Retinal pigment epithelial cell (primary cell): ENCODE measurements around the gene MANSC1.

Source experiments
- DNase-seq: peaks from one replicate; pipeline ENCODE4 v3.0.0-alpha.2; 2010; ENCODE audit warnings: low read depth
- H3K4me3 ChIP-seq: 2 replicates; pipeline ENCODE4 v1.5.1; 2011; ENCODE audit warnings: mild to moderate bottlenecking, low read length, control low read depth, moderate library complexity
- TF ChIP-seq, protein P1 (sequence below): conservative IDR thresholded peaks from 2 replicates; pipeline ENCODE4 v1.5.1; 2011; ENCODE audit warnings: low read depth, low read length, control low read depth, inconsistent platforms

The MANSC1 gene

DNA sequence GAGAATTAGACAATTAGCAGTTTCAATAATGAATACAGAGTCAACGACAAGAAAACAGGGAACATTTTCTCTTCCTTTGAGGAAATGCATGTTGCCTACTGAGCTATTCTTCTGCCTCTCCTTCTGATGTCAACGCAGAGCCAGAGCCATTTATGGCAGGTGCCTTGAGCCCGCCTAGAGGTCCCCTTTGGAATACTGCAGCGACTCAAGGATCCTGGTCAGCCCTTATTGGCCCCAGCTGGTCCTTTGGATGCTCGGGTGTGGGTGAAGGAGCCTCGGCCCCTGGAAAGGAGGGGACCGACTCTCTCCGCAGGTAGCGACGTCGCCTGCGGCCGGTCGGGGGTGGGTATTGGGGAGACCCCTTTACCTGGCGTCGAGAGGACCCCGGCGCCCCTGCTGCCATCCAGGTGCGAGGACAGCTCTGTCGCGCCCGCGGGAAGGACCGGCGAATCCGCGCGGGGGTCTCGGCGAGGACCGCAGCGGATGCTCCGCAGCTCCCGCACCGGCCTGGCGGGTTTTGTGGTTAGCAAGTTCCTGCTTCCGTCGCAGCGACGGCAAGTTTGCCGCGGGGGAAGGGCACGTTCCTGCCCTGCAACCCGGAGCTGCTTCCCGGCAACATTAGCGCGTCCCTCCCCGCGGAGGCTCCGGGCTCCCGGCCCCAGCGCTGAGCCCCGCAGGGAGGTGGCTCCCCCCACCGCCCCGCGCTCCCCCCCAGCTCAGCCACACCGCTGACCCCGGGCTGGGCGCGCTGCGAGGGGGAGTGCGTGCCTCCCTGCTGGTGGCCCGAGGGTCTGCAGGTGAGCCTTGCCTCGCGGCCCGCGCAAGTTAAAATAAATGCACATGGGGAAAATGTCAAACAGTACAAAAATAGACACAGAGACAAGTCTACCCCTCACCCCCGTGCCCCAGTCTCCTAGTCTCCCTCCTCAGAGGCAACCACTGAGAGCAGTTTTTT lies at the start of gene MANSC1:
Gene MANSC1, minus strand, starts transcription at position 532 of the 955 bp plus-strand sequence. CDS start 6,928 bp downstream, outside the sequence.
- H3K4me3 ChIP-seq: peak within 1 kb of the TSS; percentile 68
- TF ChIP-seq, protein P1, sequence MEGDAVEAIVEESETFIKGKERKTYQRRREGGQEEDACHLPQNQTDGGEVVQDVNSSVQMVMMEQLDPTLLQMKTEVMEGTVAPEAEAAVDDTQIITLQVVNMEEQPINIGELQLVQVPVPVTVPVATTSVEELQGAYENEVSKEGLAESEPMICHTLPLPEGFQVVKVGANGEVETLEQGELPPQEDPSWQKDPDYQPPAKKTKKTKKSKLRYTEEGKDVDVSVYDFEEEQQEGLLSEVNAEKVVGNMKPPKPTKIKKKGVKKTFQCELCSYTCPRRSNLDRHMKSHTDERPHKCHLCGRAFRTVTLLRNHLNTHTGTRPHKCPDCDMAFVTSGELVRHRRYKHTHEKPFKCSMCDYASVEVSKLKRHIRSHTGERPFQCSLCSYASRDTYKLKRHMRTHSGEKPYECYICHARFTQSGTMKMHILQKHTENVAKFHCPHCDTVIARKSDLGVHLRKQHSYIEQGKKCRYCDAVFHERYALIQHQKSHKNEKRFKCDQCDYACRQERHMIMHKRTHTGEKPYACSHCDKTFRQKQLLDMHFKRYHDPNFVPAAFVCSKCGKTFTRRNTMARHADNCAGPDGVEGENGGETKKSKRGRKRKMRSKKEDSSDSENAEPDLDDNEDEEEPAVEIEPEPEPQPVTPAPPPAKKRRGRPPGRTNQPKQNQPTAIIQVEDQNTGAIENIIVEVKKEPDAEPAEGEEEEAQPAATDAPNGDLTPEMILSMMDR: peak; percentile 49
- no peak for DNase-seq

DNA sequence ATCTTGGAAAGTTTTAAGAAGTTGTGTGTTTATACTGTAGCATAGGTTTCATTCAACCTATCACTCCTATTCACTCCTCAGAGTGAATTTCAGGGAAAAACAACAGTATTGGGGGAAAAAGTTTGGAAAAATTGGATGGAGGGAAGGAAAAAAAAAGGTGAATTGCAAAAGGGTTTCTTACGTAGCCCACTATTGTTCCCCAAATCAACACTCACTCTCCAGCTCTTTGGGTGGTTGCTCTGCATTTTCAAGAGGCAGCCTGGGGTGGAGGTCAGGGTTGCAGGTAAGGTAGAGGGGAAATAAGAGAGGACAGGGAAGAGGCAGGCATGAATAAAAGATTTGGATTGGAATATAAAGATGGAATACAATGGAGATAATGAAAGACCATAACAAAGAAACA lies 49.1 kb upstream of the MANSC1 start:
- TF ChIP-seq, protein P1: no peak
- no peak for DNase-seq
- no peak overlapping the region for H3K4me3 ChIP-seq

DNA sequence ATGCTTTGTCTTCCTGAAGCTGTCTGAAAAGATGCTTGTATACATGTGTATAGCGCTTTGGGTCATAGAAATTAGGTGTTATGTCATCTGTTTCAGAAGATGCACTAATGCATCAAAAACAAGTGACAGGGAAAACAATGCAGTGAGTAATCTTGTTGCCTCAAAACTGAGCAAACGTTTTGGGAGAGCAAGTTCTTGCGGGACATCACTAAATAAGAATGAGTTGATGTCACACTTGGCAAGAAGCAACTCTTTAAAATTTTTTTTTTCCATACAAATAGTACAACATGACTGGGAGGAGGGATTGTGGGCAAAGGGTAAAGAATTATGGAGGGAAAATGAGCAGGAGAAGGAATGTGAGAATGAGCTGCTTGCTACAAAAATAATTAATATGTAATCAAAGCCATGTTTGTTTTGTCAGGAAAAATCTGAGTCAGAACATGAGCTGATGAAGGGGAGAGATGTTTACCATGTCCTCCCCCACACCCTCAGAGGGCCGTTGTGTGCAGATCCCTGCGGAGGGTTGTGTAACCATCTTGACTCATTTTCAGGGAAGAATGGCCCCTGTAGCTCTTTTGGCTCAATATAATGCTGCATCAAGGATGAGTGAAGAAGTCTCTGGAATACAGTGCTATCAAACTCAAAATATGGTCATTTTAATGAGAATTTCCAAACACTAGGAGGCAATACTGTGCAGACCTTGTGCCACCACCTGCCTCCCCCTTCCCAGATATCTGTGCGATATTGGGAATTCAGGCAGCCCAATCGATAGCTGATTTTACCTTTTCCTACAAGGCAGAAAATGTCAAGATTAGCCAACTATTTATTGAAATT lies 48.2 kb upstream of the MANSC1 start:
- peak; percentile 67 for DNase-seq
- TF ChIP-seq, protein P1: peak; percentile 18
- H3K4me3 ChIP-seq: no peak overlapping the region

DNA sequence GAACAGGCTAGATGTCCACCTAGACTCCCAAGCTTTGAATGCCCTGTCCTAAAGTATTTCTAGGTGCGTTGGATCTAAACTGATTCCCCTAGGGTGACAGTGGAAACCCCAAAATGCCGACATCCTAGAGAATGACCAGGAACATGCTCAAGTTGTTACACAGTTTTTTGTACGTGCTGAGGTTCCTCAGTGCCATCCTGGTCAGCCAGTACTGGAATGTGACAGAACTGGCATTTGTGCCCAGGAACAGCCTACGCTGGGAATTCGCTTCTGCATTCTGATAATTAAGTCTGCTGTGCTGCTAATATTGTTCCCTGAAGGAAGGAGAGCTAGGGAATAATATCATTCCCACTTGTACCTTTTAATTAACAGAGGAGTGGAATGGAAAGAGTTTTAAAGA lies 47.1 kb upstream of the MANSC1 start:
- DNase-seq: no peak
- no peak overlapping the region for H3K4me3 ChIP-seq
- TF ChIP-seq, protein P1: no peak

DNA sequence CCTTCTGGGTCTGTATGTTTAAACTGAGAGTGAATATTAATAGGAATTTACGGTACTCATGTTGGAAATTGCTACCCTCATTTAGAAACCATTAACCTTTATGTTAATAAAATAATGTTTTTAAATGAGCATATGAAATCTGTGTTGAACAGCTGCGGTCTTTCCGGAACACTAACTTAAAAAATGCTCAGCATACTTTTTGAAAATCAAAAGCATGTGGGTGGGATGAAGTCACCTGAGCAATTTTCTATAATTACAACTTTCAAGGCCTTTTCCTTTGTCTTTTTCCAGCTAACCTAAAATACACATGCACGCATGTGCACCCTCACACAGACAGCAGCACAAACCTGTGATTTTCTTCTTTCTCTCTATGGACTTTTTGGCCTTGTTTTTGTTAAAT lies 46.7 kb upstream of the MANSC1 start:
- DNase-seq: no peak
- H3K4me3 ChIP-seq: no peak overlapping the region
- TF ChIP-seq, protein P1: no peak

DNA sequence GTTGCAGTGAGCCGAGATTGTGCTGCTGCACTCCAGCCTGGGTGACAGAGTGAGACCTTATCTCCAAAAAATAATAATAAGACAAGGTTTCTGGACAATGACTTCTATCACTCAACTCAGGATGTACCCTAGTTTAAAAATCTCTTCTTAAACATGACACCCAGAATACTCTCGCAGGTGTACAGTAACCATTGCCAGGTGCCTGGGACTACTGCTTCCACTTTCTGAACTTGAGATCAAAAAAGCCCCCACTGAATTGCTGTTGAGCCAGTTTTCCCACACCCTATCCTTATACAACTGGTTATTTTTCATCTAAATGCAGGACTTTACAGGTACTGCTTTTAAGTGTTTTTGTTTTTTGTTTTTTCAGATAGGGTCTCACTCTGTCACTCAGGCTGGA lies 43.1 kb upstream of the MANSC1 start:
- no peak overlapping the region for H3K4me3 ChIP-seq
- DNase-seq: no peak
- TF ChIP-seq, protein P1: no peak
